Tibial nerve (tissue), 4 donors: ENCODE results near the gene IP6K3. TPM values are rescaled to one million over a fixed set of nuclear protein-coding genes. Genes with fewer than 3 reads are reported as not detected.
A peak's percentile ranks its signal among the peaks of the same experiment; 100 is the strongest.

ENCODE experiments used
- DNase-seq, 2 donors: peaks; one replicate each; pipeline ENCODE4 v3.0.0-alpha.2; 2019; ENCODE audit warnings: low spot score in 2 of 2
- H3K27ac ChIP-seq, 4 donors: fragments of 200-600 bp; sonication (generic) in 3 of 4; one replicate each; pipeline ENCODE4 v1.5.1; 2017 to 2019; ENCODE audit warnings: mild to moderate bottlenecking in 1 of 4
- H3K27me3 ChIP-seq, 2 donors: fragments of 200-600 bp; sonication (generic) in 1 of 2; one replicate each; pipeline versions ENCODE4 v1.5.1 to v1.6.0; 2017 to 2019
- H3K36me3 ChIP-seq, 3 donors: fragments of 200-600 bp; sonication (generic); one replicate each; pipeline ENCODE4 v1.5.1; 2018 to 2019
- H3K4me1 ChIP-seq, 4 donors: fragments of 200-600 bp; sonication (generic) in 3 of 4; one replicate each; pipeline ENCODE4 v1.5.1; 2017 to 2019
- H3K4me3 ChIP-seq, 4 donors: fragments of 200-600 bp; sonication (generic) in 3 of 4; one replicate each; pipeline ENCODE4 v1.5.1; 2017 to 2019; ENCODE audit warnings: mild to moderate bottlenecking in 1 of 4, moderate library complexity in 1 of 4
- H3K9me3 ChIP-seq, 4 donors: fragments of 200-600 bp; sonication (generic) in 3 of 4; one replicate each; pipeline ENCODE4 v1.5.1; 2017 to 2019
- EP300 ChIP-seq, 2 donors: sonication (generic); formaldehyde crosslinking; IDR thresholded peaks; one replicate each; pipeline ENCODE4 v1.6.1; 2017; ENCODE audit warnings: antibody characterized with exemption in 2 of 2, mild to moderate bottlenecking in 1 of 2
- POLR2A ChIP-seq, 2 donors: fragments of 450-650 bp; IDR thresholded peaks; one replicate each; pipeline ENCODE4 v1.6.1; 2017; ENCODE audit warnings: antibody characterized with exemption in 2 of 2, mild to moderate bottlenecking in 2 of 2, moderate library complexity in 2 of 2
- WGBS, 2 donors: methylation state at CpG; one replicate each; pipeline ENCODE4 v1.1.5; 2018; 5-methylcytosine and 5-hydroxymethylcytosine counted together
- total RNA-seq, 4 donors: library from RNA; depleted of rRNA; stranded (reverse); fragments of >200 nt; gene quantifications; one replicate each; pipeline ENCODE4 v1.1.0, GENCODE V29; 2016
- TF ChIP-seq, protein P1 (sequence below), 5 experiments: fragments of 200-600 bp in 3 of 5; fragments of 450-650 bp in 2 of 5; sonication (generic) in 3 of 5; IDR thresholded peaks; one replicate each; pipeline ENCODE4 v1.5.1; 2016 to 2019; ENCODE audit warnings: antibody characterized with exemption in 5 of 5, mild to moderate bottlenecking in 3 of 5, moderate library complexity in 2 of 5

The IP6K3 gene
- total RNA-seq, 4 donors from 2014 or later: 0.39 to 3.0 (median 1.7) TPM

DNA sequence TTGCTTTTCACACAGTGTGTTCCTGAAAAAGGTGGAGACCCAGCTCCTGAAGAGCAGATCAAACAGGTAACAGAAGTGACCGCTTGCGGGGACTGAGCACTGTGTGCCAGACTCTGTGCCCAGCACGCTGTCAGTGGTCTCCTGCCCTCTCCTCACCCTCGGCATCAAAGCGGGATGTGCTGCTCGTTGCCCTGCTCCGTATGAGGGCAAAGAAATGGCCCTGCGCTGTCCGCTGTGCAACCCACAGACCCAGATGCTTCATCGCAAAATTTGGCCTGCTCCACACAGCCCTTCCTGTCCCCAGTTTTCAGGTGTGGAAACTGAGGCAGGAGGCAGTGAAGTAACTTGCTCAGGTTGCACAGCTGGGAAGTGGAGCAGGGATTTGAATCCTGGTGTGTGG is 48.9 kb downstream of the IP6K3 start:
- Histone ChIP-seq H3K4me3 (no peak overlapping the region), H3K36me3 (peaks cover 0 to 54% (median 9%) of the 10 kb centered on the region in 3 donors), H3K4me1 (peaks cover 0 to 96% (median 54%) of the 10 kb centered on the region in 4 donors), H3K9me3 (no peaks in the 10 kb centered on the region), H3K27me3 (no peaks in the 10 kb centered on the region), H3K27ac (peak overlapping the region in 3 of 4 donors; percentile 54 to 83 (median 73))
- no peak for DNase-seq
- 90 to 99% methylated on average over 9 to 10 of the region's 10 CpGs for WGBS, 2 donors
- TF ChIP-seq, protein P1, sequence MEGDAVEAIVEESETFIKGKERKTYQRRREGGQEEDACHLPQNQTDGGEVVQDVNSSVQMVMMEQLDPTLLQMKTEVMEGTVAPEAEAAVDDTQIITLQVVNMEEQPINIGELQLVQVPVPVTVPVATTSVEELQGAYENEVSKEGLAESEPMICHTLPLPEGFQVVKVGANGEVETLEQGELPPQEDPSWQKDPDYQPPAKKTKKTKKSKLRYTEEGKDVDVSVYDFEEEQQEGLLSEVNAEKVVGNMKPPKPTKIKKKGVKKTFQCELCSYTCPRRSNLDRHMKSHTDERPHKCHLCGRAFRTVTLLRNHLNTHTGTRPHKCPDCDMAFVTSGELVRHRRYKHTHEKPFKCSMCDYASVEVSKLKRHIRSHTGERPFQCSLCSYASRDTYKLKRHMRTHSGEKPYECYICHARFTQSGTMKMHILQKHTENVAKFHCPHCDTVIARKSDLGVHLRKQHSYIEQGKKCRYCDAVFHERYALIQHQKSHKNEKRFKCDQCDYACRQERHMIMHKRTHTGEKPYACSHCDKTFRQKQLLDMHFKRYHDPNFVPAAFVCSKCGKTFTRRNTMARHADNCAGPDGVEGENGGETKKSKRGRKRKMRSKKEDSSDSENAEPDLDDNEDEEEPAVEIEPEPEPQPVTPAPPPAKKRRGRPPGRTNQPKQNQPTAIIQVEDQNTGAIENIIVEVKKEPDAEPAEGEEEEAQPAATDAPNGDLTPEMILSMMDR (IDR thresholded peaks at IDR 0.05): no peak
- TF ChIP-seq POLR2A (IDR thresholded peaks at IDR 0.05) (no peak), EP300 (IDR thresholded peaks at IDR 0.05) (no peak)

DNA sequence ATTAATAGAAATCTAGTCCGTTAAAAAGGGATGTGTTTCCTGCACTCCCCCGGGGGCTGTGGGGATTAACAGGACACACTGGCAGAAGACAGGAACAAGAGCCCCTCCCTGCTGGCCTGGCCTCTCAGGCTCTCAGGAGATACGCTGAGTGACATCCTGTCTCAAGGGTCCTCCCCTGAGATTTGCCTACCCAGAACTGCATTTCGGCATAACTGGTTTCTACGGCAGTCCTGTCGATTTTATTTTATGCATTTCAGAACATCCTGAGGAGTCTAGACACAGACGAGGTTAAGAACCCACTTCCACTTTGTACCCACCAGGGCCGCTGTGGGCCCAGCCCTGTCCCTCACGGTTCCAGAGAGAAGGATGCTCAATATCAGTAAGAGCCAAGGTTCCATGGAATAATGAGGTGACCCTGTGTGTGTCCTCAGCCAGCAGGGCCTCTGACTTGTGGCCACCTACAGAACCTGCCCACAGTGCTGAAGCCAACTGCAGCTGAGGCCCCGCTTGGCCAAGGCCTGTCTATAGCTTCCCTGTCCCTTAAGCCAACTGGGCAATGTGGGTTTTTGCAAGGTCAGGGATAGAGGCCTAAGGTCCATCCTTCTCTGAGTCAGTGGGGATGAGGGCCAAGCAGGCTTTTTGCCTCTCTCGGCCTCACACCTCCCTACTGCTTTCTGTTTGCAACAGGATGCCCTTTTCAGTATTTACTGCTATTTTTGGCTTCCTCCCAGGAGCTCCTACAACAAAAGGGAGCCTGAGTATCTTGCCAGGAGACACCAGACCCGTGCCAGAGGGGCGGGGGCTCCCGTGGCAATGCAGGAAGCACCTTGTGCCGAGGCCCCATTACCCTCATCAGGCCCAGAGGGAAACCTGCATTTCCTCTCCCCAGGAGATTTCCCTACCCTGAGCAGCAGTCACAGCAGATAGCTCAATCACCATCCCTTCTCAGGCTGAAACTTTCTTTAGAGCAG is 49.9 kb downstream of the IP6K3 start:
- no peak for TF ChIP-seq POLR2A (IDR thresholded peaks at IDR 0.05)
- peak in 1 of 2 donors; percentile 44 for TF ChIP-seq EP300 (IDR thresholded peaks at IDR 0.05)
- TF ChIP-seq, protein P1 (IDR thresholded peaks at IDR 0.05): no peak
- whole genome bisulfite sequencing, 2 donors: 40 to 44% methylated on average over 15 of the region's 15 CpGs
- peaks cover 0 to 97% (median 60%) of the 10 kb centered on the region in 4 donors for H3K4me1 ChIP-seq
- H3K9me3 ChIP-seq: no peaks in the 10 kb centered on the region
- peaks cover 0 to 65% (median 9%) of the 10 kb centered on the region in 3 donors for H3K36me3 ChIP-seq
- no peak for DNase-seq
- no peaks in the 10 kb centered on the region for H3K27me3 ChIP-seq
- no peak overlapping the region for H3K4me3 ChIP-seq
- H3K27ac ChIP-seq: peak overlapping the region in 3 of 4 donors; percentile 54 to 83 (median 73)

DNA sequence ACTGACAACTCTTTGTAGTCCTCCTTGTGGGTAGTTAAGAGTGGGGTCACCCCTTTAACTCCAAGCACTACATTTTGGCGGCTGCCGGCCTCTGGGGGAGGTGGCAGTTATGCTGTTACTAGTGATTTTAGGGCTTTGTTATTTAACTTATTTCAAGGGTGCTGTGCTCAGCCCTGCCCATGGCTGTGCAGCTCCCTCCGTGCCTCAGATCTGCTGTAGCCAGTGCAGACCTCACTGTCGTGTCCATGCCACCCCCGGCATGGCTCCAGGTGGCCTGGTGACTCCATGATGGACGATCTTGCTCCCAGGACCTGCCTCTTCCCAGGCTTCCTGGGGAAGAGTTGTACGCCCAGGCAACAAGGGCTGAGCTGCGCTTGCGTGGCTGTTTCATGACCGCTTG is 50.6 kb downstream of the IP6K3 start:
- TF ChIP-seq POLR2A (IDR thresholded peaks at IDR 0.05): no peak
- TF ChIP-seq, protein P1 (IDR thresholded peaks at IDR 0.05): no peak
- TF ChIP-seq EP300 (IDR thresholded peaks at IDR 0.05): no peak
- Histone ChIP-seq H3K36me3 (peaks cover 0 to 72% (median 9%) of the 10 kb centered on the region in 3 donors), H3K4me1 (peaks cover 0 to 97% (median 60%) of the 10 kb centered on the region in 4 donors), H3K4me3 (no peak overlapping the region), H3K27ac (peak overlapping the region in 3 of 4 donors; percentile 54 to 83 (median 73)), H3K27me3 (no peaks in the 10 kb centered on the region), H3K9me3 (no peaks in the 10 kb centered on the region)
- WGBS, 2 donors: 80 to 82% methylated on average over 10 of the region's 10 CpGs
- DNase-seq: no peak

DNA sequence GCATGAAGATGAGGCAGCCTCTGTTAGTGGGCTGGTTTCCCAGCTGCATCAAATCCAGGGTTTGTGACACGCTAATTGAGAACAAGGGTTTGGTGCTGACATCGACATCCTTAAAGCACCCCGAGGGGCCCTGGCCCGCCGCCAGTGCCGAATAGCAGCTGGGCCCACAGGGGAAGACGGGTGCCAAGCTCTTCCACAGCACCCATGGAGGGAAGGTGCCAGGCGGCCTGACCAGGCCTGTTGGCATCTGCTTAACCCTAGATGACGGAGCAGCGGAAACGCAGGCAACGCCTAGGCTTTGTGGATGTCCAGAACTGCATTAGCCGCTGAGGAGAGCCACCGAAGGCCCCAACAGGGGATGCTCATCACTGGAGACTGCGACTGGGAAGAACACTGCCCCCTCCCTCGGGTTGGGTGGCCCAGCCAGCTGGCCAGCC is 51.2 kb downstream of the IP6K3 start:
- DNase-seq: no peak
- 80 to 81% methylated on average over 4 to 16 of the region's 16 CpGs for WGBS, 2 donors
- peak overlapping the region in 3 of 4 donors; percentile 9 to 83 (median 73) for H3K27ac ChIP-seq
- peaks cover 0 to 91% (median 59%) of the 10 kb centered on the region in 4 donors for H3K4me1 ChIP-seq
- no peaks in the 10 kb centered on the region for H3K27me3 ChIP-seq
- no peak overlapping the region for H3K4me3 ChIP-seq
- no peaks in the 10 kb centered on the region for H3K9me3 ChIP-seq
- peaks cover 0 to 78% (median 9%) of the 10 kb centered on the region in 3 donors for H3K36me3 ChIP-seq
- TF ChIP-seq EP300 (IDR thresholded peaks at IDR 0.05): no peak
- TF ChIP-seq, protein P1 (IDR thresholded peaks at IDR 0.05): no peak
- TF ChIP-seq POLR2A (IDR thresholded peaks at IDR 0.05): no peak

DNA sequence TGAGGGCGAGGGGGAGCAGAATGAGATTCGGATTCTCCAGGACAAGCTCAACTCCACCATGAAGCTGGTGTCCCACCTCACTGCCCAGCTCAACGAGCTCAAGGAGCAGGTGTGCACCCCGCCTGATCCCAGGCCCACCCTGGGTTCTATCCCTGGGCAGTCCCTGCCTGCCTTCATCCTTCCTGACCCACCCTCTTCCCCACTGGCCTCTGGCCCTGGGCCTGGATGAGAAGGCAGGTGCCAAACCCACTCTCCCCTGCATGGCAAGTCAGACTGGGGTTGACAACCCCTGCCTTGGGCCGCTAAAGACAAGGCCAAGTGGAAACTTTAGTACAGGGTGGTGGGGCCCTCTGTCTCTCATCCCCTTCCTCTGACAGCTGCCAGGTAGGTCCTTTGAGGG is 51.7 kb downstream of the IP6K3 start:
- Histone ChIP-seq H3K9me3 (no peaks in the 10 kb centered on the region), H3K27me3 (no peaks in the 10 kb centered on the region), H3K4me1 (peaks cover 0 to 91% (median 56%) of the 10 kb centered on the region in 4 donors), H3K36me3 (peaks cover 0 to 83% (median 9%) of the 10 kb centered on the region in 3 donors), H3K27ac (peak overlapping the region in 3 of 4 donors; percentile 68 to 83 (median 73)), H3K4me3 (no peak overlapping the region)
- no peak for DNase-seq
- TF ChIP-seq POLR2A (IDR thresholded peaks at IDR 0.05) (no peak), EP300 (IDR thresholded peaks at IDR 0.05) (no peak)
- TF ChIP-seq, protein P1 (IDR thresholded peaks at IDR 0.05): no peak
- 69 to 76% methylated on average over 5 of the region's 5 CpGs for WGBS, 2 donors
